Activated CD4-positive, alpha-beta T cell treated with anti-CD3 and anti-CD28 coated beads, Interleukin-2, amount 50 U/mL, for 24 hours (primary cell): Measurements from ENCODE around the gene EPHB3.
"Not testable (repeated sequence)": the region's sequence is repeated elsewhere in the genome, so short reads cannot be mapped to it uniquely, and the experiment has no call there.

ENCODE experiments used
- DNase-seq, 2 donors: peaks; one replicate each; pipeline ENCODE4 v3.0.0-alpha.2; 2020; ENCODE audit warnings: low read depth in 1 of 2, low spot score in 1 of 2

EPHB3 gene

DNA sequence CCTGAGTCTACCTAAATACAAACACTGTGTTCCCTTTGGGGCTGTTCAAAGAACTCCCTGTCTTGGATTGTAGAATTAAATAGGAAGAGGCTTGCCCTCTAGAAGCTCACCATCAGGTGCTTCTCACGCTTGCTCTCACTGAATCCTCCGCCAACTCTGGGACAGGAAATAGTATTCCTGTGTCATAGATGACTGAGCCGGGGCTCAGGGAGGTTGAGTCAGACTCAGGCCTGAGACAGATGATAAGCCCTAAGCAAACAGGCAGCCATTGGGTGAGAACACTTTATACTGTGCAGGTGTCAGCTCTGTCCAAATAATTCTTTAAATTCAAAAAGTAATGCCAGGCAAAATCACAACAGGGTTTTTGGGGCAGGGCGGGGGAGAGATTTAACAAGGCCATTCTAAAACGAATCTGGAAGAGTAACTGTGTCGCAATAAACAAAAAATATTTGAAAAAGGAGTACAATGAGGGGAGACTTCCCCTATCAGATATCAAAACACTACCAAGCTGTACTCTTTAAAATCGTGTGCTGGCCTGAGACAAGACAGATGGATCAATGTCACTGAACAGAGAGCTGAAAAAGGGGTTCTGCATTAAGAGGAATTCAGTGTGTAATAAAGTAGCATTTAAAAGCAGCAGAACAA lies 59.0 kb downstream of the EPHB3 start:
- DNase-seq, result no peak

DNA sequence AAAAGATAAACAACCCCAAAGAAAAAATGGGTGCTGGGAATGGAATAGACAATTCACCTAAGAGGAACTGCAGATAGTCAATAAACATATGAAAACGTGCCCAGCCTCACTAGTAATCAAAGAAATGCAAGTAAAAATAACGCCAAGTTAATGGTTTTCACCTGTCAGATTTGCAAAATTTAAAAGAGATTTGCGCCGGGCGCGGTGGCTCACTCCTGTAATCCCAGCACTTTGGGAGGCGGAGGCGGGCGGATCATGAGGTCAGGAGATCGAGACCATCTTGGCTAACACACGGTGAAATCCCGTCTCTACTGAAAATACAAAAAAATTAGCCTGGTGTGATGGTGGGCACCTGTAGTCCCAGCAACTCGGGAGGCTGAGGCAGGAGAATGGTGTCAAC lies 60.6 kb downstream of the EPHB3 start:
- DNase-seq, result not testable (repeated sequence)

DNA sequence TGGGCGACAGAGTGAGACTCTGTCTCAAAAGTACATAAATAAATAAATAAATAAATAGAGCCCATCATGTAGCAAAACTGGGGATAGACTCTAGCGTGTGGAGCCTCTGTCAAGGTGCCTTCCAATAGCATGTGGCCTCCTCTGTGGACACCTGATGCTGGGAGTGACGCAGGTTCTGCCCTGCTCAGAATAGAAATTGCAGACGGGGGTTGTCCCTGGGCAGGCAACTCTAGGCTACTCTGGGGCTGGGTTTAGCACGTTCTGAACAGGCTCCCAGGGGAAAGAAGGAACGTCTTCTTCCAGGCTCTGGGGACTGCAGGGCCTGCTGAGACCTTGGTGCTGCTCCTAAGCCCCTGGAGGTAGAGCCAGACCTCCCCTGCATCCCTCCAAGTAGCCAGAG lies 65.3 kb downstream of the EPHB3 start:
- no peak for DNase-seq

DNA sequence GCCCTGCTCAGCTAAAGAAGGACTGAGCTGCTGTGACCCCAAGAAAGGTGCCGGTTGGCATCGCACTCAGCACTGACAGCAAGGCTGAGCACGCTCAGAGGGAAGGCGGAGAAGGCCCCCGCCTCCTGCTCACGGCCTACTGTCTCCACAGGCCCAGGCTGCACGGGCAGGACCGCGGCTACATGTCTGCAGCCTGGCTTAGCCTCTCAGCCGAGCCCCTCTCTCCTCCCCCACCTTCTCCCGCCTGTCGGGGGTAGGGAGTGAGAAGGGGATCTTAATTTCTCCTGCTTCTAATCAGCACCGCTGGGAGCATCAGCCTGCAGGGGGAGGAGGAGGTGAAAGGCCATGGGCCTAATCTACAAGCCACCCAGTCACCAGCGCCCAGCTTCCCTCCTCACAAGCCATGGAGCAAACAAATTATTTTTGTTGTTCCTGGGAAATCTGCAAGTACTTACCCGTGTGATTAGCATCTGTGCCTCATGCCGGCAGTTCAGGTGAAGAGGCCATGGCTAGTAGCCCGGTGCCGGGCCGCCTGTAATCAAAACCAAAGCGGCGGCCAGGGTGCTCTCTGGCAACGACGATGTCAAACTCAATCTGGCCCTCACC lies 68.1 kb downstream of the EPHB3 start:
- no peak for DNase-seq

DNA sequence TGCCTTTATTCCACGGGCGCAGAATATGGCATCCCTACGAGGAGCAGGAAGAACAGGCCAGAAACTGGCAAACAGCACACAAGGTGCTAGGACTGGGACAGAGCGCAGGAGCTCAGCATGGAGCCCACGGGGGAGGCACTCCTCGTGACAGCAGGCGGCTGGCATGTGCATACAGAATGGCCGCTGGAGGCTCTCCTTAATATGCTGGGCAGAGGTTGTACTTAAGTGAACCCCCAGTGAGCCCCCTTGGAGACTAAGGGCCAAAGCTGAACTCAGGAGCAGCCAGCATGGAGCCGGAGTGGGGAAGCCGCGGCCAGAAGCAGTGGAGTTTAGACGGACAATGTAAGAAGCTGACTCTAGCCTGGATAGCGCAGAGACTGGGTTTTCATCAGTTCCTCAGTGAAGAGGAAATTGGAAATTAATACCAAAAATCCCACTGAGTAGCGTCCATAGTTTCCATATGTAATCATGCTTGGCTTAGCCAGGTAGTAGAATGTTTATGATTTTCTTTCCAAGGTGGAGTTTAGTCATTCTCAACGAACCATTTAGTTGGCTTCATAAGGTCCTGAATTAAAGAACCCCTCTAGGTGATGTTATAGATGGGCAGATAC lies 69.4 kb downstream of the EPHB3 start:
- no peak for DNase-seq

DNA sequence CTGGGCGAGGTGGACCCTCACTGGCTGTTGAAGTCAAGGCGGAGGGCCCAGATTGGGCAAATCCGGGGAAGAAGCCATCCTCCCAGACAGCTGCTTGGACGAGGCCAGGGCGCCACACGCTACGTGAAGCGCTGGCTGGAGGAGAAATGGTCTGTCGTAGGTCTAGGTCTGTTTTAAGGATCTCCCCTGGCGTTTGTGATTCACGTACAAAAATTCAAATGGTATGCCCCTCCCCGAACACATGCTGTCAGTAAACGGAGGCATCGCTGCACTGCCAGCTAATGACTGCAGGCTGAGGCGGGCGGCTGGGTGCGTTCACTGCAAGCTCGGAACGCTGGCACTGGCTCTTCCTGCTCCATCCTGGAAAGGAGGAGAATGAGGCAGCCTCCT lies 69.9 kb downstream of the EPHB3 start:
- DNase-seq, result no peak
